Pancreas (tissue), 10 donors: ENCODE data around the gene PCARE. TPM values are rescaled to one million over a fixed set of nuclear protein-coding genes. Genes with fewer than 3 reads are reported as not detected.

Experiments
- ATAC-seq, 4 donors: fragments of 200-7000 bp; cut with Tn5 transposase; one replicate each; pipeline versions ENCODE4 v1.8.0 to v1.9.1; 2020; ENCODE audit warnings: mild to moderate bottlenecking in 4 of 4, moderate library complexity in 4 of 4
- DNase-seq, 6 donors: peaks; one replicate each; pipeline ENCODE4 v3.0.0-alpha.2; 2020
- FAIRE-seq: peaks from 2 replicates; lab custom pipeline; 2012; peaks lifted over from hg19 to GRCh38; lab: Jason Lieb, UNC
- H3K27ac ChIP-seq, 4 donors: fragments of 200-600 bp; sonication (generic); 1 replicate in 3 of 4; 2 replicates in 1 of 4; pipeline versions ENCODE4 v1.5.0 to v1.8.0; 2020
- H3K27me3 ChIP-seq, 4 donors: fragments of 200-600 bp; one replicate each; pipeline ENCODE4 v1.8.0; 2021
- H3K36me3 ChIP-seq, 3 donors: fragments of 200-600 bp; sonication (generic) in 1 of 3; one replicate each; pipeline versions ENCODE4 v1.5.0 to v1.8.0; 2020 to 2021
- H3K4me1 ChIP-seq, 3 donors: fragments of 200-600 bp; one replicate each; pipeline ENCODE4 v1.8.0; 2021
- H3K4me3 ChIP-seq, 4 donors: fragments of 200-600 bp; sonication (generic) in 2 of 4; one replicate each; pipeline versions ENCODE4 v1.5.0 to v1.8.0; 2020 to 2021
- H3K9me3 ChIP-seq, 4 donors: fragments of 200-600 bp; one replicate each; pipeline ENCODE4 v1.8.0; 2021
- WGBS, 2 donors: extraction: QIAGEN DNeasy Blood & Tissue Kit; methylation state at CpG; one replicate each; pipeline ENCODE4 v1.1.7; 2013; 5-methylcytosine and 5-hydroxymethylcytosine counted together
- intact Hi-C, 3 donors: fragments of 100-400 bp; cut with DNase I; formaldehyde crosslinking; loops; one replicate each; pipeline versions ENCODE4 v1.11.1 to v1.14.2; 2022
- polyA plus RNA-seq, 2 donors: library from polyadenylated mRNA; stranded (reverse); fragments of 200-250 nt; gene quantifications; one replicate each; pipeline ENCODE4 v1.2.3, GENCODE V29; 2013
- total RNA-seq, 6 donors: library from RNA; stranded (reverse); fragmentation: NEBNext Ultra II Directional in 4 of 6; extraction: Animal tissue kit (Norgen Biotek cat#: 25700) in 4 of 6; gene quantifications; one replicate each; pipeline versions ENCODE4 v1.2.1 to v1.2.4, GENCODE V29; 2021 to 2023
- TF ChIP-seq, protein P1 (sequence below), 4 donors: fragments of 200-600 bp; sonication (generic) in 3 of 4; IDR thresholded peaks; one replicate each; pipeline versions ENCODE4 v1.5.0 to v1.8.0; 2021; ENCODE audit warnings: antibody characterized with exemption in 4 of 4
- donor health status: healthy with polysubstance abuse.
- donor health status: DM: no; HTN: no; CAD: no; lungs with moderate emphysema.
- donor health status: DM: no; HTN: no; CAD: no.
- donor health status: control.
- donor health status: control.
- donor health status: Bipolar disorder and iron deficiency.
- donor health status: DM: yes; HTN: yes; CAD: no.
- donor health status: DM: no; HTN: no; CAD: no.
- donor health status: DM: no; HTN: no; CAD: no.
- donor health status: DM: yes; HTN: yes; CAD: no.

PCARE gene
- total and polyA plus RNA-seq, 8 donors, result 0.03 to 0.05 (median 0.04) TPM; not detected in 5

DNA sequence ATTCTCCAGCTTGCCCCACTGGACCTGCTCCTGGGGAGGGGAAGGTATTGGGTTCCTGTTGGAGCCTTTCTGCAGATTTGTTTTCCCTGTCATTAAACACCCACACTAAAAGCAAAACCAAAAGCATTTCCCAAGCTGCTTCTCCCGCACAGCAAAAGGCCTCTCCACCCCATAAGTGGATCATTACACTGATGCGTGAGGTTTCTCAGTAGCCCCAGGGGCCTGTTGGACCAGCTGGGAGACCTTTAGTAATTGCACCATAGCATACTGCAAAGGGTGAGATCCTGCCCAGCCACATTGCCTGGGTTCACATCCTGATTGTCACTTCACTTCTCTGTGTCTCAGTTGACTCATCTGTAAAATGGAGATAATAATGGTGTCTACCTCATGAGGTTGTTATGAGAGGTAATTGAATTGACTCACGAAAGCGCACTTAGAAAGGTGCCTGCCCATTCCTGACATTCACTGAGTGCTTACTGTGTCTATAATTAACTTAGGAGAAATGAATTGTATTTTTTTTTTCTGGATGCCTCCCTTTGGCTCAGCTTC, 49.4 kb downstream of the PCARE start:
- TF ChIP-seq, protein P1, sequence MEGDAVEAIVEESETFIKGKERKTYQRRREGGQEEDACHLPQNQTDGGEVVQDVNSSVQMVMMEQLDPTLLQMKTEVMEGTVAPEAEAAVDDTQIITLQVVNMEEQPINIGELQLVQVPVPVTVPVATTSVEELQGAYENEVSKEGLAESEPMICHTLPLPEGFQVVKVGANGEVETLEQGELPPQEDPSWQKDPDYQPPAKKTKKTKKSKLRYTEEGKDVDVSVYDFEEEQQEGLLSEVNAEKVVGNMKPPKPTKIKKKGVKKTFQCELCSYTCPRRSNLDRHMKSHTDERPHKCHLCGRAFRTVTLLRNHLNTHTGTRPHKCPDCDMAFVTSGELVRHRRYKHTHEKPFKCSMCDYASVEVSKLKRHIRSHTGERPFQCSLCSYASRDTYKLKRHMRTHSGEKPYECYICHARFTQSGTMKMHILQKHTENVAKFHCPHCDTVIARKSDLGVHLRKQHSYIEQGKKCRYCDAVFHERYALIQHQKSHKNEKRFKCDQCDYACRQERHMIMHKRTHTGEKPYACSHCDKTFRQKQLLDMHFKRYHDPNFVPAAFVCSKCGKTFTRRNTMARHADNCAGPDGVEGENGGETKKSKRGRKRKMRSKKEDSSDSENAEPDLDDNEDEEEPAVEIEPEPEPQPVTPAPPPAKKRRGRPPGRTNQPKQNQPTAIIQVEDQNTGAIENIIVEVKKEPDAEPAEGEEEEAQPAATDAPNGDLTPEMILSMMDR (IDR thresholded peaks at IDR 0.05), result no peak
- Histone ChIP-seq H3K4me3 (no peak overlapping the region), H3K27ac (no peak overlapping the region), H3K9me3 (no peaks in the 10 kb centered on the region), H3K27me3 (no peaks in the 10 kb centered on the region), H3K36me3 (no peaks in the 10 kb centered on the region), H3K4me1 (no peaks in the 10 kb centered on the region)
- DNase-seq, result no peak
- no peak for FAIRE-seq
- intact Hi-C loops, result no loop called here
- ATAC-seq, result no peak
- 88 to 95% methylated on average over 4 of the region's 4 CpGs for WGBS, 2 donors

DNA sequence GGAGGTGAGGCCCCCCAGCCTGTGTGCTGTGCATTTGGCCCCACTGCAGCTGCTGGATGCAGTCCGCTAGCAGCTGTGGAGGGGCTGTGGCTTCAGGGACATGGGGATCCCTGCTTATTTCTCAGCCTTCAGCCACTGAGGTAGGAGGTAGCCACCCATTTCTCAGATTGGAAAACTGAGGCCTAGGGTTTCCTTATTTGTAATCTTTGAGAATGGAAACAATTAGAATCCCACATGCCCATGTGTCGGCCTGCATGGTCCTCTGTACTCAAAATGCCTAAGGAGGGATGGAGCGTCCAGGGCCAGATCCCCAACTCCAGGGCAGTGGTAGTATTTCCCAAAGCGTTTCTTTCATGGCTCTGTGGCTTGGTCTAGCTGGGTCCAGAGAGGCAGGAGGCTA, 51.1 kb downstream of the PCARE start:
- ATAC-seq, result no peak
- no peak for DNase-seq
- WGBS, 2 donors, result 86 to 90% methylated on average over 4 of the region's 4 CpGs
- no peaks in the 10 kb centered on the region for H3K4me1 ChIP-seq
- FAIRE-seq, result no peak
- TF ChIP-seq, protein P1 (IDR thresholded peaks at IDR 0.05), result no peak
- H3K27ac ChIP-seq, result no peak overlapping the region
- no peaks in the 10 kb centered on the region for H3K9me3 ChIP-seq
- no peak overlapping the region for H3K4me3 ChIP-seq
- intact Hi-C loops, result no loop called here
- H3K27me3 ChIP-seq, result no peaks in the 10 kb centered on the region
- no peaks in the 10 kb centered on the region for H3K36me3 ChIP-seq

DNA sequence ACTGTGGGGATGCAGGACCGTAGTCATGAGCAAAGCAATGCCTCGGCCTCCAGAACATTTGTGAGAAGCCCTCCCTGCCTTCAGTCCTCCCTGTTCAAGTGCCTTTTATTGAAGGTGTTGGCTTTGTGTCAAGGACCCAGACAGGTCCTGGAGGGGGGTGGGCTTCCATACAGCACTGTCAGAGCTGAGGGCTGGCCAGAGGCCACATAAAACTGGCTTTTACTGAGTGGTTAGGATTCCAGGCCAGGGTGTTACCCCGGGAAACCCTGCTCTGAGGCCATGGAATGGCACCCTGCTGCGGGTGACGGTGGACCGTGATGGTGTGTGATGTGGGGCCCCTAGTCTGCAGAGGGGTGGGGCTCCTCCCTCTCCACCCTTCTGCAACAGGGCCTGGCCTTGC, 51.6 kb downstream of the PCARE start:
- WGBS, 2 donors, result 72 to 76% methylated on average over 6 of the region's 6 CpGs

DNA sequence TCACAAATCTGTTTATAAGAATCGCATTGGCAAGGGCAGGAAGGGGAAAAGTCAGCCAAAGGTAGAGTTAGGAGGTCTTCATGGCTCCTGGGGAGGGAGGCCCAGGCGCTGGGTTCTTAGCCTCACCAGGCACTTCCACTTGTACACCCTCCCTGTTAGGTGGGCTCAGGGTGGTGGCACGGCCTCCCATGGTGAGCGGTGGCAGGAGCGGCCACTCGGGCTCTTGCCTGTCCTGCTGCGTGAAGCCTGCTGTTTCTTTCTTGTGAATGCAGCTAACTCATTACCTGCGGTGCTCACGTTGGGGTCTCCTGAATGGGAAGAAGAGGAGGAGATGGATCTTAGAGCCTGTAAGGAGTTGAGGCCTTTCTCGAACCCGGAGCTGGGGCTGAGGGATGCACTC, 52.4 kb downstream of the PCARE start:
- Histone ChIP-seq H3K27me3 (no peaks in the 10 kb centered on the region), H3K4me1 (no peaks in the 10 kb centered on the region), H3K4me3 (no peak overlapping the region), H3K27ac (no peak overlapping the region), H3K9me3 (no peaks in the 10 kb centered on the region), H3K36me3 (no peaks in the 10 kb centered on the region)
- intact Hi-C loops, result no loop called here
- TF ChIP-seq, protein P1 (IDR thresholded peaks at IDR 0.05), result no peak
- 77 to 83% methylated on average over 11 of the region's 11 CpGs for WGBS, 2 donors
- ATAC-seq, result no peak
- no peak for DNase-seq
- FAIRE-seq, result no peak

More for the DNA sequence above, 51.6 kb downstream of the PCARE start:
- no peaks in the 10 kb centered on the region for H3K27me3 ChIP-seq
- FAIRE-seq (no peak), ATAC-seq (no peak), DNase-seq (no peak)
- H3K9me3 ChIP-seq, result no peaks in the 10 kb centered on the region
- TF ChIP-seq, protein P1 (IDR thresholded peaks at IDR 0.05), result no peak
- no peaks in the 10 kb centered on the region for H3K36me3 ChIP-seq
- no peak overlapping the region for H3K27ac ChIP-seq
- H3K4me3 ChIP-seq, result no peak overlapping the region
- intact Hi-C loops, result no loop called here
- H3K4me1 ChIP-seq, result no peaks in the 10 kb centered on the region

DNA sequence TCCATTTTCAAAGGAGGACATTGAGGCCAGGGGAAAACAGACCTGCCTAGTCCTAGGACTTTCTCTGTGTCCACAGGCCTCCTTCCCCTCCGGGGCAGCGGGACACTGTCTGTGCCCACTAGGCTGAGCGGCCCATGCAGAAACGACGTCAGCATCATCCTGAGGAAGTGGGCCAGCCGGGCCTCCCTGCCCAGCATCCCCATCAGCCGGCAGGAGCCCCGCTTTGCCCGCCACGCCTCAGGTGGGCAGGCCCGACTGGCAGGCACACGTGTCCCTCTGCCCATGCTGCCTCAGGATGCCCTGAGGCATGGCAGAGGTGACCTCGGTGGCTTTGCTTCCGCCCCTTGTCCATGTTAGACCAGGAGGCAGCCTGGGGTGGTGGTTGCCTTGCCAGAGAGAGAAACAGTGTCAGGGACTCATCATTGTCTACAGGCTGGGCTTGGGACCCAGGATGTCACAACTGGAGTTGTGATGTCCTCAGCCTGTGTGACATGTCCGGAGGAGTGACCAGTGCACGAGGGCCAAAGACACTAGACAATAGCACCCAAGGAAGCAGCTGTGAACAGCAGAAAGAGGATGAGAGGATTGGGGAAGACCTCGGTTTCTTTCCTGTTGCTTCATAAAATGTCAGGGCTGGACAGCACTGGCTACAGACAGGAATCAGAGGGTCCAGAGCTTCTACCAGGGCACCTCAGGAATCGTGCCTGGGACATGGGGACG, 56.4 kb downstream of the PCARE start:
- Histone ChIP-seq H3K4me1 (no peaks in the 10 kb centered on the region), H3K4me3 (no peak overlapping the region), H3K36me3 (no peaks in the 10 kb centered on the region), H3K27me3 (no peaks in the 10 kb centered on the region), H3K9me3 (no peaks in the 10 kb centered on the region), H3K27ac (no peak overlapping the region)
- intact Hi-C loops, result no loop called here
- WGBS, 2 donors, result 83 to 86% methylated on average over 15 to 19 of the region's 19 CpGs
- DNase-seq, result no peak
- TF ChIP-seq, protein P1 (IDR thresholded peaks at IDR 0.05), result no peak
- FAIRE-seq, result no peak
- ATAC-seq, result no peak
